Measurements from ENCODE around the gene SLC16A13.

SLC16A13 gene

DNA sequence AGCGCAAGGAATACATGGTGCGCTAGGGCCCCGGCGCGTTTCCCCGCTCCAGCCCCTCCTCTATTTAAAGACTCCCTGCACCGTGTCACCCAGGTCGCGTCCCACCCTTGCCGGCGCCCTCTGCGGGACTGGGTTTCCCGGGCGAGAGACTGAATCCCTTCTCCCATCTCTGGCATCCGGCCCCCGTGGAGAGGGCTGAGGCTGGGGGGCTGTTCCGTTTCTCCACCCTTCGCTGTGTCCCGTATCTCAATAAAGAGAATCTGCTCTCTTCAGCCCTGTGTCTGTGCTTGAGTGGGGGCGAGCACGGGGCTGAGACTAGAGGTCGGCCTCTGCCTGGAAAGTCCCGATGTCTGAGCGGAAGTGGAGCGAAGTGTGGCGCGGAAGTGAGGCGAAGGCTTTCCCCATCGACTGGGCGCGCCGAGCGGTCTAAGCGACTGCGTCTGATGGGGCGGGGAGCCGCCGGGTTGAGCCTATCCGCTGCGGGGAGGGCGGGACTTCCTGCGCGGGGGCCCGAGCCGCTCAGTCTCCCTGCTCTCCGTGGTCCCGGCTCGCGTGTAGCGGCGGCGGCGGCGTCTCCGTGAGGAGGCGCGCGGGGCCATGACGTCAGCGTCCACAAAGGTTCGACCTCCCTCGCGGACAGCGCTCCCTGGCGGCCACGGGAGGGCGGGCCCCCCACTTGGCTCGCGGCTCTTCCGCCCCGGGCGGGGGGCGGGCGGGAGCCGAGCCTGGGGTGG lies 21.4 kb upstream of the SLC16A13 start:
- peak; percentile 96 for DNase-seq

DNA sequence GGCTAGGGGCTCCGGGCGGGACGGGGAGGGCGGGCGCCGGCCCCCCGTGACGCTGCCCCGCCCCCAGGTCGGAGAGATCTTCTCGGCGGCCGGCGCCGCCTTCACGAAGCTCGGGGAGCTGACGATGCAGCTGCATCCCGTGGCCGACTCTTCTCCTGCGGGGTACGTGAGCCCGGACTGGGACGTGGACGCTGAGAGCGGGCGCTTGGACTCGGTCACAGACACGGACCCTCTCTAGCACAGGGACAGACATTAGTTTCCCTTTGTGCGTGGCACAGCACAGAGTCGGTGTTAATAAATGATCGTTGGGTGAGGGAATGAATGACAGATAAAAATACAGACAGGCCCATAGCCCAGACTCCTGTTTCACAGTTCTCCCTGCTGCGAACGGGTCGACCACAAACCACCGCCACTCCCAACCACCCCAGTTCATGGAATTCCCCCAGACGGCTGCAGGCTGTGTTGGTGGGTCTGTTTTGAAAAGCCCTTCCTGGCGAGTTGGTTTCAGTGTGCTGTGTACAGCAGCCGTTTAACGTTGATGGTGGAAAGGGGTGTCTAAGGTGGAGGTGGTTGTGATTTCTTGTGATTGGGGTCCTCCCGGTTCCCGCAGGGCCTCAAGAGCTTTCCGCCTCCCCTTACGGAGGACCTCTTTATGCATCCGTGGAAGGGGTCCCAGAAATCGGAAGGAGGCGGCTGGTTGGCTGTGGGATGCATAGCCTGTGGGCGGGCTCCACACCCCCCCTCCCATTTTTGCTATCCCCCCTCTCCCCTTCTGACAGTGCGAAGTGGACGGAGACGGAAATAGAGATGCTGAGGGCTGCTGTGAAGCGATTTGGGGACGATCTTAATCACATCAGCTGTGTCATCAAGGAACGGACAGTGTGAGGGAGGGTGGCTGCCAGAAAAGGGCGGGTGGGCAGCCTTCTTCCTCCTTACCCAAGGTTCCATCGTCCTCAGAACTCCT lies 20.5 kb upstream of the SLC16A13 start:
- no peak for DNase-seq

DNA sequence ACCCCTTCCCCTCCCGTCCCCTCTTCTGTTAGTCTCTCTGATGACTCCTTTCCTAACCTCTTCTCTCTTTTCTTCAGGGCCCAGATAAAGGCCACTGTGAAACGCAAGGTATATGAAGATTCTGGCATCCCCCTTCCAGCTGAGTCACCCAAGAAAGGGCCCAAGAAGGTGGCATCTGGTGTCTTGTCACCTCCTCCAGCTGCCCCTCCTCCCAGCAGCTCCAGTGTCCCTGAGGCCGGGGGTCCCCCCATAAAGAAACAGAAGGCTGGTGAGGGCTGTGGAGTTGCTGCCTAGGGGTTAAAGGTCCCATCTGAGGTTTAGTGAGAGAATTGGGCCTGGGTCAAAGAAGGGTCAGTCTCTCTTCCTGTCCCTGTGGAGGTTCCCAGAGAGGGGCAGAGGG lies 19.4 kb upstream of the SLC16A13 start:
- no peak for DNase-seq

DNA sequence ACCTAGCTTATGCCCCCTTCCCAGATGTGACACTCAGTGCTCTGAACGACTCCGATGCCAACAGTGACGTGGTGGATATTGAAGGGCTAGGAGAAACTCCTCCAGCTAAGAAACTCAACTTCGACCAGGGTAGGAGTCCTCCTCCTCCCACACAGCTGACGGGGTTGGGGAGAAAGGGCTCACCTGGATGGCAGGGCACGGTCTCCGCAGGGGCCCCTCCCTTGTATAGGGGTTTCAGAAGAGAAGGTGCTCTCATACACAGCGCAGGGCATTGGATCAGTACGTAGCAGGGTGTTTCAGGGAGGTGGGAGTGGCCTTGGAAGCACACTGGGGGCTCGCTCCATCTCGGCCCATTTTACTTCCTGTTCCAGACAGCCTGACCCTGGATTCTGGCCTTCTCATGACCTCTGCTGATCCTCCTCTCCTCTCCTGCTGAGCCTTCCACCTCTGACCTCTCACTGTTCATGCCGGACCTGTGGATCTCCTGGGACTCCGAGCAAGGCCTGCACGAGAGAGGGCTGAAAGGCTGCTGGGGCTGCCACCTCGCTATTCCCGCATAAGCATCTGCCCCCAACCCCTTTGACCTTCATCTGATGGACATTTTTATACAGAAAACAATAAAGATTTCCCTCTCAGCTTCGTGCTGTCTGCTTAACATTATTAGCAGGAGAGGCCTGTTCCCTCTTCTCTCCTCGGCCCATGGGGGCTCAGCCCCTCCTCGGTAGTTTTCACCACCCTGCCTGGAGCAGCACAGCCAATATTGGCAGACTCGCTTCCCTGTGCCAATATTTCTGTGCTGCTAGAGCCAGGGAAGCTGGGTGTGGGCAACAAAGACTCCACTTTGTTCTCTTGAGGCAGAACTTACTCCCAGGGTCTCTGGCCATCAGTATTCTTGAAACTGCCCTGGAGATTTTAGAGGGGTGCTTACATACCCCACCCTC lies 18.7 kb upstream of the SLC16A13 start:
- no peak for DNase-seq

DNA sequence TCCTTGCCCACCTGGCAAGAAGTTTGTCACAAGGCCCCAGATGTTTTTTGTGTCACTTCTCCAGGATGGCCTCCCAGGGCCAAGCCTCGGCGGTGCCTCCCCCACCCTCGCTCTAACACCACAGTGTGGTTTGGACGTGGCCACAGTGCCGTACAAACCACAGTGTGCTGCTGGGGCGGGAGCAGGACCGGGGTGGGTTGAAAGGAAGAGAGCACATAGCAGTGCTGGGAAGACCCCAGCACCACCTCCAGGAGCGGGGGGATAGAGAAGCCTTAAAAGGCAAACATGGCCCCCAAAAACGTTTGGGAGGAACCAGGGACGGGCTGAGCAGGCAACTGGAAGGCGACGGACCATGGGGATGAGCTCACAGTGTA lies 18.0 kb upstream of the SLC16A13 start:
- no peak for DNase-seq

DNA sequence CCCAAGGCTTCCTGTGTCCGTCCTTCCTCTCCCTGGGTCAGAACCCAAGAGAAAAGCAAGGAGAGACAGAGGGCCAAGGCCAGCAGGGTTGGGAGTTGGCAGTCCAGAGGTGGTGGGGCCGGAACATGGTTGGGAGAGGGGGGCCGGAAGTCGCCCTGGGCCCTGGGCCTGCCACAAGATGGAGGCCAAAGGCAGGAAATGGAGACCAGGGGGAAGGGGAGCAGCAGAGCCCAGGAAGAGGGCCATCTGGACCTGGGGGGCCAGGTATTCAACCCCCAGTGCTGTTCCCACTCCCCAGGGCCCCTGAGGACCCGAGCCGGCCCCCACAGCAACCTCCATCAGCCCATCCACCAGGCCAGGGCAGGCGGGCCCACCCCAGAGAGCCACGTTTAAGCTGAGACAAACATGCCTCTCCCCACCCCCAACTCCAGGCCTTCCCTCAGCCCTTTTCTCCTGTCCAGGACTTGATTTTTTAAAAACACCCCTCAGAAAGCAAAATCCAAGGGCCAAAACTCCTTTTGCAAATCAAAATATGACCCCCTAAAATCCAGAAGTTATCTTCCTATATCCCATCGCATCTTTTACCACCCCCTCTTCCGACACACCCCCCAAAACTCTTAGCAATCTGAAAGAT lies 17.4 kb upstream of the SLC16A13 start:
- DNase-seq = no peak

DNA sequence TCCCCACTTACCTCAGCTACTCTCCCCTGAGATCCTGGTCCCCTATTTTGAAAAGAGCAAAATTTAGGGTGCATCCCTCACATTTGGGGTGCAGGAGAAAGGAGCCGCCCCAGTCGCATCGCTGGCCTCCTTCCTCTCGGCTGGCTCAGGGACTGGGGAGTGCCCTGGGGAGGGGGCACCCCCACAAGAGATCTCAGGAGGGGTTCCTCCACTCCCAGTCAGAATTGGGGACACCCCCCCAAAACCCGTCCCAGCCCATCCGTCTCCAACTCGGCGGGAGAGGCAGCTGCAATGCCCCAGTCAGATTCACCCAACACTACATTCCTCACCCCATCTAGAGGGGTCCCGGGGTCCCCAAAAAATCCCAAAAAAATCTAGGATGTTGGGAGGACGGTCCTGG lies 16.4 kb upstream of the SLC16A13 start:
- DNase-seq = no peak

DNA sequence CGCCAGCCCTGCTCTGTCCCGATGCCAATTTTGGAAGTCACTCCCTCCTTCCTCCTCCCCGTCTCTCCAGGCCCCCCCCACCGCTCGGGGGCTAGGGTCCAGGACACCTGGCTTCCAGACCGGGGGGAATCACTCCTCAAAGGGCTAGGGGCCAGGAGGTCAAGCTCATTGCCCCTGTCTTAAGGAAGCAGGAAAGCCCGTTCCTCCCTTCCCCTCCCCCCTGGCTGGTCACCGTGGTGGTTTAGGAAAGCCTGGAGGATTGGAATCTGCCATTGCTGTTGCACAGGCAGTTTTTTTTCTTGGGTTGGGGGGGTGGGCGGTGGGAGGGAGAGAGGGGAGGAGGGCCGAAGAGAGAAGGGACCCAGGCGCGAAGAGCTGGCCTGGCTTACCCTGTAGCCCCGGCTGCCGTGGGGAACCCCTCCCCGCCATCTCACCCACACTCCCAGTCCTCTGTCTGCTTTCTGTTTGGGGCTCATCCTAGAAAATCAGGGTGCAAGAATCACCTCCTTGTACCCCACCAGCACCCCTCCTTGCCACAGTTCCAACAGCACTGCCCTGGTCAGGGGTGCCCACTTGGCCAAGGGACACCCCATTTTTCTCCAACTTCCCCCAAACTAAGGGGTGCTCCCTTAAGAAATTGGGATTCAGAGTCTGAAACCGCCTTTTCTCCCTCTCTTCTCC lies 15.8 kb upstream of the SLC16A13 start:
- DNase-seq = peak; percentile 30

DNA sequence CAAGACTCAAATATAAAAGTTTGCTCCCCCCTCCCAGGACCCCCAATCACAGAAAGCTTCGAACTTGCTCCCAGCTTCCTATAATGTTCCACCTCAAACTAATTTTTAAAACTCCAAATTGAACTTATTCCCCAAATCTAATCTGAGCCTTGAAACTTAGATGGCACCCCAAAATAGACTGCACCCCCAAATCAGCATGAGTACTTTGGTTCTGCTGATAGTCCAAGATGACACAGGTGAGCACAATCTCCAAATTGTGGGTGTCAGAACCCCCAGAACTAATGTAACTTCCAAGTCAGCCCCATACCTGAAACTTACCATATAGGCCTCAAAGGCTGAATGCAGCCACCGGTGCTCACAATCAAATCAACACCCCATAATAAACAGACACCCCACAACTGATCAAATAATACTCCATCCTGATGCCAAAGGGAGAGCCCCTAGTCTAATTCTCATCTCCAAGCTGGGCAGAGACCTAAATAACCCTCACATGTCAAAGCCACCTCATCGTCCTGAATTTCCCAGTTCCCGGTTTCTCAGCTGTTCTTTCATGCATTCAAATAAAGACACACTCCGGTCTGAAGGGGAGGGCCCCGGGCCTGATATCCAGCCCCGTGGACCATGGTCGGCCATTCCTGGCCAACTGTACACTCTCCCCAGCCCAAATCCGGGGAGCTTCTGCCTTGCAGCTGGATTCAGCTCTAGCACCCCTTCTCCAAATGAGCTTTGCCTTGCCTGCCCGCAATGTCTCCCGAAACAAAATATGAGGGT lies 14.7 kb upstream of the SLC16A13 start:
- DNase-seq = no peak

DNA sequence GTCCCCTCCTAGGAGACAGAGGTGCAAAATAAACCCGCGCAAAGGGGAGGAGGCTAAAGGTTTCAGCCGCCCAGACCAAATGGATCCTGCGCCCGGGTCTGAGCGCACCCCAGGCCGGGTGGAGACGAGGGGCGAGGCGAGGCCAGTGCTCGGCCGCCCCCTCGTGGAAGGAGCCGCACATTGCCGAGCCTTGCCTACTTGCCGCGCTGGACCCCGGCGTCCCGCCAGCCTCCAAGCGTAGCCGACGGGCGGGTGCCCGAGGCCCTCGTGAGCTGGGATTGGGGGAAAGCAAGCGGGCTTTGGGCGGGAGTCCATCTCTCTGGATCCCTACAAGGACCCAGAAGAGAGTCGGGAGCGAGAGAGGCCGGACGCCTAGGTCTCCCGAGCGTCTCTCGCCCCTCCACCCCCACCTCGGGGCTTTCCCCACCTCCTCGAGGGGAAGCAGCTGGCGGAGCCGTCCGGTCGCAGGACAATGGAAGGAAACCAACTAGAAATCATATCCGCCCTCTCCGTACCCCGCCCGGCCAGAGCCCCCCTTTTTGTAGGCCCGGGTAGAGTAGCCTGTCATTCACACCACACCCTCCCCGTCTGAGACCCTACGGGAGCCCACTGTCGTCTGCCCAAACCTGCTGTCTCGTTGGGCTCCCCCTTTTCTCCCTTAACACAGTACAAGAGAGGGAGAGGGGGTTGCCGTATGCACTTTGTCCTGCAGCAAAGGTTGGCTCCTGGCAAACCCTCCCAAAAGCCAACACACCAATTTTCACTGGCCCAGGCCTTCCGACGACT lies 13.6 kb upstream of the SLC16A13 start:
- peak; percentile 41 for DNase-seq

DNA sequence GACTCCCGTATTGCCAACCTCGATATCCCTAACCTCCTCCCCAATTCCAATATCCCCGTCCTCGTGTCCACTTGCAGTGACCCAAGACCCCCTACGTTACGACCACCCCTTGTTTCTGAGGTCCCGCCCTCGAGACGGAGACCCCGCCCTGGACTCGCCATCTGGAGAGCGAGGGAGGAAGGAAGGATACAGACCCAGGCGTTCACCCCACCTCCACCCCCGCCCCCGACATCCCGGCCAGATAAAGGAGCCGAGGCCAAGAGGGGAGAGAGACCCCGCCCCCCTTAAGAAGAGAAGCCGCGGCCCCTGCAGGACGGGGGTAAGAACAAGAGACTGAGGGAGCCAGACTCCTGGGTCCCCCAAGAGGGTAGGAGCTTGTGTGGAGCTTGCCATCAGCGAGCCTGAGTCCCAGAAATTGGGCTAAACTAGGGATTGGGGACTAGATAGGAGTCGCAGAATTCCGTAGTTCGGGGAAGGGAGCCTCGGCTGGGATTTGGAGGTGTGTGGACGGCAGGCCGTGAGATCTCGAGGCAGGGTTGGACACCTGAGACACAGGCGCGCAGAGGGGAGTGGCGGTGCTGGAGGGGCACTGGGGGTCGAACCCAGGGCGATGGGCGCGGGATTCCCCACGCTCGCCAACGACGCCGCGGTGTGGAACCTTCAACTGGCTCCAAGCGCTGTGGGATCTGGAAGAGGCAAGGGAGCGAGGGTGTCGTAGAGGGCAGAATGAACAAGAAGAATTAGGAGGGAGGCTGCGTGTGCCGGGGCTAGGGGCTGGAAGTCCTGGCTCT lies 12.8 kb upstream of the SLC16A13 start, which contains the start of gene BCL6B:
TSS of gene BCL6B (plus strand) at position 270 of the 791 bp plus-strand sequence. CDS start 622 bp downstream, outside the sequence.
- DNase-seq = no peak

DNA sequence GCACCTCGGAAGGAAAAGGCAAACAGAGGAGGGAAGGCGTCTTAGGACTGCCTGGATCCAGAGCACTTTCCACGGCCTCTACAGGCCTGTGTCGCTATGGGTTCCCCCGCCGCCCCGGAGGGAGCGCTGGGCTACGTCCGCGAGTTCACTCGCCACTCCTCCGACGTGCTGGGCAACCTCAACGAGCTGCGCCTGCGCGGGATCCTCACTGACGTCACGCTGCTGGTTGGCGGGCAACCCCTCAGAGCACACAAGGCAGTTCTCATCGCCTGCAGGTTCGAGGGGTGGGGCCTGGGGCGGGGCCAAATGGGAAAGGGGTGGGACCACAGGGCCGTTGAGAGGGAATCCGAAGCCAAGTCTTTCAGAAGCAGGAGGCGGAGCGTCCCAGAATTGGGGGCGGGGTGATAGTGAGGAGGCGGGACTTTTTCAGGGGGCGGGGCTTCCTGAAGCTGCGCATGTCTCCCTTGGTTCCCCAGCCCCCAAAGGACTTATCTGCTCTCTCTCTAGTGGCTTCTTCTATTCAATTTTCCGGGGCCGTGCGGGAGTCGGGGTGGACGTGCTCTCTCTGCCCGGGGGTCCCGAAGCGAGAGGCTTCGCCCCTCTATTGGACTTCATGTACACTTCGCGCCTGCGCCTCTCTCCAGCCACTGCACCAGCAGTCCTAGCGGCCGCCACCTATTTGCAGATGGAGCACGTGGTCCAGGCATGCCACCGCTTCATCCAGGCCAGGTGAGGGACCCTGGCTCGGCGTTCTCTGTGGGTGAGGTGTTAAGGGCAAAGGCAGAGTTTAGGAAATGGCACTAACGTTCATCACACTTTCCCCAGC lies 12.0 kb upstream of the SLC16A13 start:
- no peak for DNase-seq

DNA sequence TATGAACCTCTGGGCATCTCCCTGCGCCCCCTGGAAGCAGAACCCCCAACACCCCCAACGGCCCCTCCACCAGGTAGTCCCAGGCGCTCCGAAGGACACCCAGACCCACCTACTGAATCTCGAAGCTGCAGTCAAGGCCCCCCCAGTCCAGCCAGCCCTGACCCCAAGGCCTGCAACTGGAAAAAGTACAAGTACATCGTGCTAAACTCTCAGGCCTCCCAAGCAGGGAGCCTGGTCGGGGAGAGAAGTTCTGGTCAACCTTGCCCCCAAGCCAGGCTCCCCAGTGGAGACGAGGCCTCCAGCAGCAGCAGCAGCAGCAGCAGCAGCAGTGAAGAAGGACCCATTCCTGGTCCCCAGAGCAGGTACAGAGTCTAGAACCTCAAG lies 11.4 kb upstream of the SLC16A13 start:
- no peak for DNase-seq

DNA sequence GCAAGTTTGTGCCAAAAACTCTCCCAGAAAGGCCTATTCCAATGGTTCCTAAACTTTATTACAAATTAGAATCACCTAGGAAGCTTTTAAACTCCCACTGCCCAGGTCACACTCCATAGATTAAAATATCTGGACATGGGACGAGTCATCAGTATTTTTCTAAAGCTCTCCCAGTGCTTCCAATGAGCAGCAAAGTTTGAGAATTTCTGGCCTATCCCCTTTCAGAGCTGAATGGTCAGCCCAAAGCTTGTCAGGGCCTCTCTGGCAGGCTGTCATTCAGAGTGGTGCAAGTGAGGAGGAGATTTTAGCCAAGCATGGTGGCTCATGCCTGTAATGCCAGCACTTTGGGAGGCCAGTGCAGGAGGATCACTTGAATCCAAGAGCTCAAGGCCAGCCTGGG lies 10.6 kb upstream of the SLC16A13 start:
- DNase-seq = no peak

DNA sequence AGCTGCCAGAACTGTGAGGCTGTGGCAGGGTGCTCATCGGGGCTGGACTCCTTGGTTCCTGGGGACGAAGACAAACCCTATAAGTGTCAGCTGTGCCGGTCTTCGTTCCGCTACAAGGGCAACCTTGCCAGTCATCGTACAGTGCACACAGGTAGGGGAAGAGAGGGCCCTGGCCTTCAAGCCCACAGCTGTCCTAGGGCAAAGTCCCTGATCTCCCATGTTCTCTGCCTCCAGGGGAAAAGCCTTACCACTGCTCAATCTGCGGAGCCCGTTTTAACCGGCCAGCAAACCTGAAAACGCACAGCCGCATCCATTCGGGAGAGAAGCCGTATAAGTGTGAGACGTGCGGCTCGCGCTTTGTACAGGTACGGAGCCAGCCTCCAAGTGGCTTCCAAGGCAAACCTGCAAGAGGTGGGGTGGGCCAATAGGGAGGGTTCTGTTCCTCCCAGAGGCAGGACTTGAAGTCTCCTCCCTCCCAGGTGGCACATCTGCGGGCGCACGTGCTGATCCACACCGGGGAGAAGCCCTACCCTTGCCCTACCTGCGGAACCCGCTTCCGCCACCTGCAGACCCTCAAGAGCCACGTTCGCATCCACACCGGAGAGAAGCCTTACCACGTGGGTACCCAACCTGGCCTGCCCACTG lies 9.2 kb upstream of the SLC16A13 start:
- DNase-seq = no peak

DNA sequence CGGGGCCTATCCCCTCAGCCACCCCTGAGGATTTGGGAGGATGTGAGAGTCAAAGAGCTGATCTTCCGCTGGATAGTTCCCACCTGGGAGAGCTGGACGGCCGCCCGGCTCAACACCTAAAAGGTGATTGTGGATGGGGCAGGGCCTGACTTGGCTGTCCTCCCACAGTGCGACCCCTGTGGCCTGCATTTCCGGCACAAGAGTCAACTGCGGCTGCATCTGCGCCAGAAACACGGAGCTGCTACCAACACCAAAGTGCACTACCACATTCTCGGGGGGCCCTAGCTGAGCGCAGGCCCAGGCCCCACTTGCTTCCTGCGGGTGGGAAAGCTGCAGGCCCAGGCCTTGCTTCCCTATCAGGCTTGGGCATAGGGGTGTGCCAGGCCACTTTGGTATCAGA lies 8.5 kb upstream of the SLC16A13 start:
- no peak for DNase-seq

DNA sequence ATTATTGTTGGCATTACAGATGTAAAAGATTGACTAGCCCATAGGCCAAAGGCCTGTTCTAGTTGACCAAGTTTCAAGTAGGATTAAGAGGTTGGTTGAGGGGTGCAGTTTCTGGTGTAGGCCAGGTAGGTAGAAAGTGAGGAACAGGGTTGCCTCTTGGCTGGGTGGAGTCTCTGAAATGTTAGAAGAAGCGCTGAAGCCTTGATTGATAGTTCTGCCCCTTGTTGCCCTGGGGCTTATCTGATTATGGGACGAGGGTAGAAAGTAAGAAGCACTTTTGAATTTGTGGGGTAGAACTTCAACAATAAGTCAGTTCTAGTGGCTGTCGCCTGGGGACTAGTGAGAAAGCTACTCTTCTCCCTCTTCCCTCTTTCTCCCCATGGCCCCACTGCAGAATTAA lies 6.7 kb upstream of the SLC16A13 start:
- no peak for DNase-seq

DNA sequence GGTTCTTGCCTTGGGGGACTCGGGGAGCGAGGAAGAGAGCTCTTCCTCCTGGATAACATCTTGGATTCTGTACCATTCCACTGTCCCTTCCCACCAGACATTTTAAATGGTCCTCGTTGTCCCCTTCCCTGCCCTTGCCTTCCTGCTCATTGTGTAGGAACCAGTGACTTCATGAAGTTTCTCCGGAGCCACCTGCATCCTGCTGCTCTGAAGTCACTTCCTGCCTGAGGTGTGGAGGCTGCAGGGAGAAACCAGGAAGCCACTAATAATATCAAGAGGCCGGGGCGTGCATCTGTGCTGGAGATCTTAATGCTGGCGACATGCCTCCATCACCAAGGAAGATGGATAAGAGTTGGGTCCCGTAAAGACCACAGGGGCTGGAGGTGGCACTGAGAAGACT lies 6.2 kb upstream of the SLC16A13 start:
- no peak for DNase-seq

All from NCI-H2171 (cell line).